Measurements from ENCODE around the gene NEGR1.

The NEGR1 gene

GRCh38 chr1:72050551-72050950 lies 231.8 kb downstream of the NEGR1 start:
- H3K9me3 ChIP-seq (replicated peaks in 1 of 11): no peaks in the 10 kb centered on the region
- H4K20me1 ChIP-seq: no peaks in the 10 kb centered on the region
- no peak overlapping the region for H3K4me3 ChIP-seq
- H3K9ac ChIP-seq: no peak overlapping the region
- no peaks in the 10 kb centered on the region for H3K36me3 ChIP-seq
- TF ChIP-seq Cebpa-rat (IDR thresholded peaks at IDR 0.05): no peak
- H3K4me1 ChIP-seq: 0 out of 20 replicates have a peak, but pooled peaks cover 0 to 9% (median 0%) of the 10 kb centered on the region in 10 experiments
- H3K27ac ChIP-seq: no peak overlapping the region
- no peaks in the 10 kb centered on the region for H3K27me3 ChIP-seq
- no peak overlapping the region for H3K4me2 ChIP-seq

GRCh38 chr1:72037745-72038343 lies 244.5 kb downstream of the NEGR1 start:
- TF ChIP-seq Cebpa-rat (IDR thresholded peaks at IDR 0.05): no peak
- H3K4me3 ChIP-seq: no peak overlapping the region
- H3K27ac ChIP-seq: no peak overlapping the region
- no peaks in the 10 kb centered on the region for H3K27me3 ChIP-seq
- no peaks in the 10 kb centered on the region for H4K20me1 ChIP-seq
- H3K9ac ChIP-seq: no peak overlapping the region
- peaks cover 0 to 8% (median 0%) of the 10 kb centered on the region in 11 experiments; a peak in 3 of 22 replicates for H3K9me3 ChIP-seq (replicated peaks in 1 of 11)
- no peaks in the 10 kb centered on the region for H3K36me3 ChIP-seq
- H3K4me1 ChIP-seq: no peaks in the 10 kb centered on the region; a peak in 1 of 20 replicates
- no peak overlapping the region for H3K4me2 ChIP-seq

- Histone ChIP-seq H3K27me3 (no peaks in the 10 kb centered on the region), H3K36me3 (no peaks in the 10 kb centered on the region), H3K9ac (no peak overlapping the region), H4K20me1 (no peaks in the 10 kb centered on the region), H3K4me3 (no peak overlapping the region), H3K9me3 (replicated peaks in 1 of 11) (peaks cover 0 to 8% (median 0%) of the 10 kb centered on the region in 11 experiments; a peak in 3 of 22 replicates), H3K27ac (no peak overlapping the region), H3K4me1 (no peaks in the 10 kb centered on the region; a peak in 1 of 20 replicates), H3K4me2 (no peak overlapping the region)
- no peak for TF ChIP-seq Cebpa-rat (IDR thresholded peaks at IDR 0.05)
These were observed 247.5 kb downstream of the NEGR1 start for GRCh38 chr1:72034827-72035226.

- Histone ChIP-seq H3K4me2 (no peak overlapping the region), H3K4me1 (no peaks in the 10 kb centered on the region), H3K4me3 (no peak overlapping the region), H3K36me3 (no peaks in the 10 kb centered on the region), H4K20me1 (no peaks in the 10 kb centered on the region), H3K9ac (no peak overlapping the region), H3K27me3 (no peaks in the 10 kb centered on the region), H3K27ac (no peak overlapping the region), H3K9me3 (replicated peaks in 1 of 11) (no peaks in the 10 kb centered on the region)
- no peak for TF ChIP-seq Cebpa-rat (IDR thresholded peaks at IDR 0.05)
These were observed 259.0 kb downstream of the NEGR1 start for GRCh38 chr1:72023063-72023930.

GRCh38 chr1:72018562-72018961 lies 263.8 kb downstream of the NEGR1 start:
- no peak overlapping the region for H3K9ac ChIP-seq
- H3K4me3 ChIP-seq: no peak overlapping the region
- no peak for TF ChIP-seq Cebpa-rat (IDR thresholded peaks at IDR 0.05)
- no peaks in the 10 kb centered on the region for H3K27me3 ChIP-seq
- no peaks in the 10 kb centered on the region for H3K36me3 ChIP-seq
- no peak overlapping the region for H3K4me2 ChIP-seq
- no peak overlapping the region for H3K27ac ChIP-seq
- no peaks in the 10 kb centered on the region for H4K20me1 ChIP-seq
- no peaks in the 10 kb centered on the region for H3K9me3 ChIP-seq (replicated peaks in 1 of 11)
- H3K4me1 ChIP-seq: no peaks in the 10 kb centered on the region

GRCh38 chr1:72015006-72015405 lies 267.3 kb downstream of the NEGR1 start:
- no peaks in the 10 kb centered on the region for H3K27me3 ChIP-seq
- no peak overlapping the region for H3K9ac ChIP-seq
- H3K9me3 ChIP-seq (replicated peaks in 1 of 11): no peaks in the 10 kb centered on the region
- H3K4me1 ChIP-seq: peaks cover 0 to 2% (median 1%) of the 10 kb centered on the region in 10 experiments; a peak in 9 of 20 replicates
- H3K4me3 ChIP-seq: no peak overlapping the region
- no peak for TF ChIP-seq Cebpa-rat (IDR thresholded peaks at IDR 0.05)
- no peak overlapping the region for H3K4me2 ChIP-seq
- no peaks in the 10 kb centered on the region for H4K20me1 ChIP-seq
- H3K36me3 ChIP-seq: no peaks in the 10 kb centered on the region
- no peak overlapping the region for H3K27ac ChIP-seq

- Histone ChIP-seq H3K9me3 (replicated peaks in 1 of 11) (no peaks in the 10 kb centered on the region), H3K27ac (no peak overlapping the region), H3K4me1 (peaks cover 0 to 12% (median 6%) of the 10 kb centered on the region in 10 experiments; a peak in 11 of 20 replicates), H3K27me3 (no peaks in the 10 kb centered on the region), H3K4me2 (no peak overlapping the region), H3K4me3 (no peak overlapping the region), H3K9ac (no peak overlapping the region), H3K36me3 (no peaks in the 10 kb centered on the region), H4K20me1 (no peaks in the 10 kb centered on the region)
- TF ChIP-seq Cebpa-rat (IDR thresholded peaks at IDR 0.05): no peak
These were observed 269.2 kb downstream of the NEGR1 start for GRCh38 chr1:72013161-72013560.

- H3K9ac ChIP-seq: no peak overlapping the region
- peaks cover 0 to 12% (median 6%) of the 10 kb centered on the region in 10 experiments; a peak in 11 of 20 replicates for H3K4me1 ChIP-seq
- no peak for TF ChIP-seq Cebpa-rat (IDR thresholded peaks at IDR 0.05)
- H3K9me3 ChIP-seq (replicated peaks in 1 of 11): no peaks in the 10 kb centered on the region
- no peak overlapping the region for H3K4me2 ChIP-seq
- H4K20me1 ChIP-seq: no peaks in the 10 kb centered on the region
- no peak overlapping the region for H3K4me3 ChIP-seq
- no peak overlapping the region for H3K27ac ChIP-seq
- H3K27me3 ChIP-seq: no peaks in the 10 kb centered on the region
- no peaks in the 10 kb centered on the region for H3K36me3 ChIP-seq
These were observed 270.6 kb downstream of the NEGR1 start for GRCh38 chr1:72011721-72012120.

- no peak for TF ChIP-seq Cebpa-rat (IDR thresholded peaks at IDR 0.05)
- Histone ChIP-seq H3K4me2 (peak overlapping the region in 3 of 11 experiments; percentile 6 to 23 (median 15); a peak in 4 of 22 replicates), H3K27ac (no peak overlapping the region)
These were observed 272.3 kb downstream of the NEGR1 start for GRCh38 chr1:72010094-72010431.

More at GRCh38 chr1:72010094-72010431, 272.3 kb downstream of the NEGR1 start:
- H3K9ac ChIP-seq: no peak overlapping the region
- H3K36me3 ChIP-seq: no peaks in the 10 kb centered on the region
- no peaks in the 10 kb centered on the region for H3K9me3 ChIP-seq (replicated peaks in 1 of 11)
- no peaks in the 10 kb centered on the region for H4K20me1 ChIP-seq
- H3K4me1 ChIP-seq: peaks cover 0 to 12% (median 6%) of the 10 kb centered on the region in 10 experiments; a peak in 11 of 20 replicates
- H3K4me3 ChIP-seq: no peak overlapping the region
- no peaks in the 10 kb centered on the region for H3K27me3 ChIP-seq
